Lower leg skin (tissue), 3 donors: Measurements from ENCODE around the gene HHIPL1.

ENCODE experiments used
- CTCF ChIP-seq, 3 donors: fragments of 450-650 bp; IDR thresholded peaks; one replicate each; pipeline ENCODE4 v1.5.1; 2016; ENCODE audit warnings: antibody characterized with exemption in 3 of 3, mild to moderate bottlenecking in 3 of 3, moderate library complexity in 2 of 3
- POLR2A ChIP-seq, 2 donors: fragments of 450-650 bp; IDR thresholded peaks; one replicate each; pipeline ENCODE4 v1.6.1; 2016 to 2017; ENCODE audit warnings: antibody characterized with exemption in 2 of 2, mild to moderate bottlenecking in 1 of 2, moderate library complexity in 1 of 2

- no peak for TF ChIP-seq CTCF (IDR thresholded peaks at IDR 0.05)
- TF ChIP-seq POLR2A (IDR thresholded peaks at IDR 0.05): no peak
Observed at GRCh38 chr14:99688210-99688581, 43.3 kb downstream of the HHIPL1 start.
